NCI-H2081 treated with DMSO at 0.1 percent for 48 hours (cell line): ENCODE results near the gene STEAP1B.

ENCODE experiments used
- DNase-seq: peaks from one replicate; lab custom pipeline; 2025; lab: John Stamatoyannopoulos, UW

The STEAP1B gene

DNA sequence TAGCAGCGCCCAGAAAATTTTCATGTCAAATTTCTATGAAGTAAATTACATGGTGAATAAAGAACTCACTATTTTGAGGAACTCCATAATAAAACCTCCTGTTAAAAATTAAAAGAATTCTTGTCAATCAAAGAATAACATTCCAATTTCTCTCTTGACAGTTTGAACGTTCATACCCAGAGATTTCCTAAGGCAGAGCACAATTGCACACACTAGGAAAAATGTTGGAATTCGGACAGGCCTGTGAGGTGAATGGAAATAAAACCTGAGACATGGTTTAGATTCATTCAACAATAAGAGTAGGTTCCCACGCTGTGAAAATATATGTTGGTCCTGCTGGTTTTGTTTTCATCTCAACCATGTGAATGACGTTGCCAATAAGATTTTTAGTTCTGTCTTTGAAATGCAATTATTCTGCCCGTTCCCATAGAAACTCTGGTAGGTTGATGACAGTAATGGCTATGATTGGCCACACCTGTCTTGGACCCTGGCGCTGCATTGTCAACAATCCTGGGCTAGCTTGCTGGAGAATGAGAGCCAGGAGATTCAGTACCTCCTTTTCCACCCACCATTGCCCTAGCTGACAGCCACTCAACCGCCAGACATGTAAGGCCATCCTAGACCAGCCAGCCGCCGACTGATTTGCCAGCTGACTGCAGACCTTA lies 99.7 kb downstream of the STEAP1B start:
- no peak for DNase-seq

DNA sequence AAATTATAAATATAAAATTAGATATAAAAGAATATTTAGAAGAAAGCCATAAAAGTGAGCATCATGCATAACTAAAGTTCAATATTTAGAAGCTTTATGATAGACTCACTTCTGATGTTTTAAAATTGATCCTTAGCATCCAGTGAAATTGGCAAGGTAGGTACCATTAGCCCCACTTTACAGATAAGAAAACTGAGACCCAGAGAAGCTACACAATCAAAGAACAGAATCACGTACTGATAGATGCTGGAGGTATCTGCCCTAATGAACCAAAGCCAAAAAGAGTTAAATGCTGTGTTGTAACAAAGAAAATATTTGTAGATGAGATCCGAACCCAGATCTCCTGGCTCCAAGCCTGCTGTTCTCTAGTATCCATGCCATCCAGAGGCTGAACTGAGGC lies 100.4 kb downstream of the STEAP1B start:
- DNase-seq = no peak

DNA sequence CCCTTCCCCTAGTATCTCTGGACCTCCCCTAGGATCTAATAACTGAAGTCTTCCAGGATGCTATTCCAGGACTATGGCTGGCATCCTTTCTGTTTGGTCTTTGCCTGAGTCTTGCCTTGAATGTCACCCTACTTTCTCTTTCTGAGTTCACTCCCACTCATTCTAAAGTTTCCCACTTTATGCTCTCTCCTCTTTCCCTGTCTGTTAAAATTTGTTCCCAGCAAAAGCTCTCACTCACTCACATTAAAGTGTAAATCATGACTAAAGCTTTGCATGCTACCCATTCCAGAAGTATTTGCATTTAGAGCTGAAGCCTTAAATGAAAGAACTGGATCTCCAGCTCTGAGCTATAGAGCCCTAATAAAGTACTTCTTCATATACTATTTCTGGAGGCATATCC lies 100.9 kb downstream of the STEAP1B start:
- no peak for DNase-seq

DNA sequence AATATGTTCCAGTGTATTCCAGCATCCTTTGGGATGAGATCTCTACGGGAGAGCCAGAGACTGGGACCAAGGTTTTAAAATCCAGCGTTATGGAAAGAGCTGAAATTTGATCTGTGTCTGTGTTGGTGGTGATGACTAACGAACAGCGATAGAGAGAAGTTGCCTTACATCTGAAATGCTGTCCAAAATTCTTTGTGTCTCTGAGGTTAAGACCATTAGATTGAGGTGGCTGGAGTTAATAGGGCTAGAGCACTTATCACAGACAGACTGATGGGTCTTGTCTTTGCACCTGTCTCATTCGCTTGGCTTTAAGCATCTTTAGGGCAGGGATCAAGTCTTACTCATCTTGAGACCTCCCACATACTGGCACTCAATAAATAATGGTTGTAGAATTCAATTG lies 102.0 kb downstream of the STEAP1B start:
- no peak for DNase-seq

DNA sequence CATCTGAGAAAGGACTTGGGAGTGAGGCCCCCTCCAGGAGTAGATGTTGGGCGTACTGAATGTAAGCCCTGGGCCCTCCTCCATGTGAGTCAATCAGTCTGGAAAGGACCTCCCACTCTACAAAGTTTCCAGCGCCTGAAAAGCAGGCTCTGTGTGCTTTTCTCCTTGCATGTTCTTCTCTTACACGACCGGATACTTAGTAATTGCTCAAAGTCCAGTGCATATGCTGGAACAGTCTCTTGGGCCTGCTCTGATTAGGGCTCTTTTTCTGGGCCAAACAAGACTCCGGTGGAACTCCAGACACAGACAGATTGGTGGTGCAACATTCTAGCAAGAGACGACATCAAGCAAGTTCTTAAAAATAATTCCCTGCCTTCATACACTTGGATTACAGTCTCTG lies 104.8 kb downstream of the STEAP1B start:
- no peak for DNase-seq

DNA sequence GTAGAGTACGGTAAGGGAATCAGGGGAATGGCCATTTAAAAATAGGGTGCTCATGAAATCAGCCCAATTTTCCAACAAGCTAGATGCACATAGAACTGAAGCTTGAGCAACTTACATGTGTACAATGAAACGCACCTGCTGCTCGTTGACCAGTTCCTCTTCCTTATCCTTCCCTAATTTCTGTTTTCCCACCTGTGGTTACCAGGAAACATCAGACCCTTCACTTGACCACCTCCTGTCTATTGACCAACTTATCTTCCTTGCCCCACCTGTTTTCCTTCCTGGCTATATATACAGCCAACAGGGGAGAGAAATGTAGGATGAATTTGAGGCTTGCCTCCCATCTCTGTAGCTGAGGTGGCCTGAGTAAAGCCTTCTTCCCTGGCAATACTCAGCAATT lies 105.2 kb downstream of the STEAP1B start:
- DNase-seq = no peak

DNA sequence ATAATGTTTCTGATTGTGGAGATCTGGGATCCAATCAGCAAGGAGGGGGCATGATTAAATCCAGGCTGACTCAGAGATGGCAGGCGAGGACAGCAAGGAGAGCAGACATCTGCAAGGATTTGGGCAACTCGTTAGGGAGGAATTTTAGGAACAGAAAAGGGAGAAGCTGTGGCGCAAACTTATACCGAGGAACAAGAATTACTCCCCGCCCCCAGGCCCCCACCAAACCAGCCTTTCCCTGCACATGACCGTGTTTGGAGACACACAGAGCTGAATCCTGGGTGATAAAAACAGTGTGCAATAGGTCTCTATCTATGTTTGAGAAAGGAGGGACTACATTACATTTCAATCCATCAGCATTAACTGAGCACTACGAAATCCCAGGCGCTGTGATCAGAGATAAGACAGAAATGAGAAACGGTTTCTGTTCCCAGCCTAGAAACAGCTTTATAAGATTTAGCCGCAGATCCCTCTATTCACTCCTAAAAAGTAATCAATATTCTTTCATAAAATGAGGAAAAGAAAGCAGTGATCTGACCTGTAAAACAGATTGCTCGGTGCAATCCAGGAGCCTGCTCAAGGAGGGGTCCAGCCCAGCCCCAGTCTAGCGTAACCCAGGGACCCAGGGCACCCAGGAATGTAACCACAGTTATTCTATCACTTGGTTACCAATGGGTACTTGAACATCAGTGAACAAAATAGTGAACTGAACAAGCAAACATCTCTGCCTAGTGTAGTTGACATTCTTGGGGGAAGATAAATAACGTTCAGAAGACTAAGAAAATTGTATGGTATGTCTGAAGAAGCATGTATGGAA lies 105.9 kb downstream of the STEAP1B start:
- DNase-seq = no peak

DNA sequence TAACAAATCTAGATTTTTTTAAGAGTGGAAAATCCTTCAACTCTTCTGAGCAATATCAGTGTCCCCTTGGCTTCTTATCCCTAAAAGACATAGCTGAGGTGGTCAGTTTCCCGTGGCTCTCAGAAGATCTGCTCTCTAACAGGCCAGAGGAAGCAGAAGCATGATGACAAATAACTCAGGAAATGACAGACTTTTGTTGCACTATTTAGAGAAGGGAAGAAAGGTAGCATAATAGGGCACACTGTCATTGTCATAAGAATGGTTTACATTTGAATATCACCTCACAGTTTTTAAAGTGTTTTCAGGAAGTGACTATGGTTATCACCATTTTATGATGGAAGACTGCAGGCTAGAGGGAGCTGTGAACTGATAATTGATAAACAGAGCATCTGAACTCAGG lies 109.5 kb downstream of the STEAP1B start:
- DNase-seq = no peak

DNA sequence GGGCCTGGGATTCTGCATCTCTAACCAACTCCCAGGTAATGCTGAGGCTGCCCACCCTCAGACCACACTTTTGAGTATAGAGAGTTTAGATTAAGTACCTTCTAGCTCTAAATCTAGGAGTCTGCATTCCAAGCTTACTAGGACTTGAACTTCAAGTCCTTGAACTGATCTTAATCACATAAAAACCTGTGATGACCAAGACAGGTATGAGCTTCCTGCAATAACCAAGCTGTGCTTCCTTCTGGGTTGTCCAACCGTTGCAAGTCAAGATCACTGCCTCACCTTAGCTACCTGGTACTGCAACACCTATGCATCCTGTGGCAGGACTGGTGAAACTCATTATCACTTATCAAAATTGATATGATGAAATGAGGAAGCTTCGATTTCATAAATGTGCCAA lies 110.1 kb downstream of the STEAP1B start:
- no peak for DNase-seq

DNA sequence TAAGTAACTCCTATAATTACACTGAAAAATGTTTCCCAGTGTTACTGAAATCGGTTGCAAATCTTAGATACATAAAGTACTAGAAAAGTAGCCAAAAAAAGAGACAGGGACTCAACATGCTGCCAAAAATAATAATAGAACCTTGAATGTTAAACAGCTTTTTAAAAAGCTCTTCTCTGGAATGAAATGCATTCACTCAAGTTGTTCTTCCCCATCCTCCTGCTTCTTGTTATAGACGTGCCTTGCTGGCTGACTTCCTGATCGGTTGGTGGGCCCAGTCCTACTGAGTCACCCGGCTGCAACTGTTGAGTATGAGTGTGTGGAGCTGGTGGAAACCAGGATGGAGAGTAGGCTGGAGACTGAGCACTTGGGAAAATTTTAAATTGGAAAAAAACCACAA lies 112.4 kb downstream of the STEAP1B start:
- no peak for DNase-seq

DNA sequence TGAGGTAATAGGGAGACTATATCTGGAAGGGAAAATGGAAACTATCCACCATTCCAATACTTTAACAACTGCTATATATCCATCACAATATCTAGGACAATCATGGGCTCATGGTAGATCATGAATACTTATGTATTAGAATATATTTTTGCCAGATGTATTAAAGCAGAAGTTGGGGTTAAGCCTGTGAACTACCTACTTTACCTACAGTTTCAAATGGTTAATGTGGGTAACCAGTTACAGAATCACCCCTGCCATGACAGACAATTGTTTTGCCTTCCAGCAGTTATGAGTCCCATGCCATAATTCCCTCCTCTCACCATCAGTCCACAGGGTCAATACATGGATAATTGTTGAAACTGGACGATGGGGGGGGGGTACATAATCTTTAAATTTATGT lies 113.1 kb downstream of the STEAP1B start:
- DNase-seq = no peak

DNA sequence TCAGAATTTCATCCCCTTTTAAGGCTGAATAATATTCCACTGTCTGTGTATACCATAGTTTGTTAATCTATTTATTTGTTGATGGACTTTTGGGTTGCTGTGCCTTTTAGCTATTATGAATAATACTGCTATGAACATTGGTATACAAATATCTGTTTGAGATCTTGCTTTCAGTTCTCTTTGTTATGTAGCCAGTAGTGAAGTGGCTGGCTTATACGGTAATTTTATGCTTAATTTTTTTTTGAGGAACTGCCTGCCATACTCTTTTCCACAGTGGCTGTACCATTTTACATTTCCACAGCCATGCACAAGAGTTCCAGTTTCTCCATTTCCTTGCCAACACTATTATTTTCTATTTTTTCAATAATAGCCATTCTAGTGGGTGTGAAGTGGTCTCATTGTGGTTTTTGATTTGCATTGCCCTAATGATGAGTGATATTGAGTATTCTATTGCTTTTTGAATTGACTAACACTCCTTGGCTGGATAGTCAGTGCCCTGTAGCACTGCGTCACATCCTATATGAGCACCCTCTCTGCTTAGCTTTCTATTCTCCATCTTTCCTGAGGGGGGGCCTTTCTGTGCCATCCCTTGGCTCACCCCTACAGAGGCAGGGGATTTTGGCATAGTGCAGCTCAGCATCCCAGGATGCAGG lies 113.7 kb downstream of the STEAP1B start:
- no peak for DNase-seq

DNA sequence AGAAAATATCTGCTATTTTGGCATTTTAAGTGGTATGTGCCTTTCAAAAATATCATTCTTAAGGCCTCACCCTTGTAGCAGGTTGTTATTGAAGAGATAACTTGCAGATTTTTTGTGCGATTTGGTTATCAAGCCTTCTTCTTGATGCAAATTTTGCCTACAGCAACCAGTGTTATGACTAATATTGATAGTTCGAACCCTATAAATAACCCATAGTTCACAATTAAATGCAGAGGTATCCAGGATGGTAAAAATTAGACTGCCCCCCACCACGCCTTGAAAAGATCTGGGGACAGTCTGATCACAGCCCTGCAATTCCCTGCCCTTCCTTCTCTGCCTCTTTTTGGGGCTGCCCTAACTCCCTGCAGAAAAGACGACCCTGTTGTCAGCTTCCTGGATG lies 114.7 kb downstream of the STEAP1B start:
- no peak for DNase-seq

DNA sequence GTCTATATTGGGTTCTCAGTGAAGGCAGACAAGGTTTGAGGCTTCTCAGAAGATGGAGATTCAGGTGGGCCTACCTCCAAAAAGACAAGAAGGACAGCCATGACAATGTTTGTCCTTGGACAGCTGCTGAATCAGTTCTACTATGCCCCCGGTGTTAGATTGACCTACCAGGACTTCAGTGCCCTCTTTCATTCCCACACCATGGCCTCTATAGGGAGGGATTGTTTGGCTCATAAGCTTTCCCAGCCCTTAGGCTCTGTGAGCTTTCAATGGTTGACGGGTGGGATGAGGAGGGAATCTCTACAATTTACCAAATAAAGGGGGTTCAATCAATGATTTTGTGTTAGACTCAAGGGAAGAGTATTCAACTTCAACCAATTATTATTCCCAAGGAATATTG lies 119.7 kb downstream of the STEAP1B start:
- DNase-seq = no peak

DNA sequence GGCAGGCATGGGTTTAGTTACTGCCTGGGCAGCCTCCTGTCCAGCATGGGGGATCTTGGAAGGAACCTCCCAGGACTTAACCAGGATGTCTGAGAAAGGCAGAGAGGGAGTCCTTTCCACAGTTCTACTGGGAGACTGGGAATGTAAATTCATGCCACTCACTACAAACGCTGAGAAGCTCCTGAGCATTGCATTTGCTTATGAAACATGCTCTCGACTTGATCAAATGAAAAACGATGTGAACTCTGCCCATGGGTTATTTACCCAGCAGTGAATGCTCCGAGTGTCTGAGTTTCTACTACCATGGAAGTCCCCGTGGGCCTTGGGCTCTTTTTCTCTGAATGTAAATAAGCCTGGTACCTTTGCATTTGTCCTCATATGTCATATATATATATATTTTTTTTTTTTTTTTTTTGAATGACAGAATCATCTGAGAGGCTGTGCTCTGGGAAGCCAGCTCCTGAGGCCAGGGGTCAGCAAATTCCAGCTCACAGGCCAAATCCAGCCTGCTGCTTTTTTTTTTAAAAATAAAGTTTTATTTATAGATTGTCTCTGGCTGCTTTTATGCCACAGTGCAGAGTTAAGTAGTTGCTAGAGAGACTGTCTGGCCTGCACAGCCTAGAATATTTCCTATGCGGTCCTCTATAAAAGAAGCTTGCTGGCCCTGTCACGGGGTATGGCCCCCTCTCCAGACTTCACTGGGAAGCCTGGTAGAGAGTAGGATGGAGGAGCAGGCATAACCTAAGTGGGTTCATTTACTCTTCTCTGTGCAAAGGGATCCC lies 121.6 kb downstream of the STEAP1B start:
- no peak for DNase-seq

DNA sequence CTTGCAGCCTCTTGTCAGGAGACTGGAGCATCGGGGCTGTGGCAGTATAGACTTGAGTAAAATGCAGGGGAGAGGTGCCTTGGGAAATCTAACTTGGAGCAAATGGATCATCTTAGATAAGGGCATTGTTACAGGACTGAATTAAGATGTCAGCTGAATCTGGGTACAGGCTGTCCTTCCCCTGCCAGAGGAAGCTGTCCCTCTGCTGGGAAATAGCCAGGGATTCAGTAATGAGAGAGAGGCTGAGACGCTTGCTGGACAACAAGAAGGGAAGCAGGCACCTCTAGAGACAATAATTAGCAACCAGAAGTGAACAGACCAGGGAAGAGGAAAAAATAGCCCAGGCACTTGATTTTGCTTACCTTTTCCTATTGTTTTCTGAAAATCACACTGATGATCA lies 122.3 kb downstream of the STEAP1B start:
- no peak for DNase-seq

DNA sequence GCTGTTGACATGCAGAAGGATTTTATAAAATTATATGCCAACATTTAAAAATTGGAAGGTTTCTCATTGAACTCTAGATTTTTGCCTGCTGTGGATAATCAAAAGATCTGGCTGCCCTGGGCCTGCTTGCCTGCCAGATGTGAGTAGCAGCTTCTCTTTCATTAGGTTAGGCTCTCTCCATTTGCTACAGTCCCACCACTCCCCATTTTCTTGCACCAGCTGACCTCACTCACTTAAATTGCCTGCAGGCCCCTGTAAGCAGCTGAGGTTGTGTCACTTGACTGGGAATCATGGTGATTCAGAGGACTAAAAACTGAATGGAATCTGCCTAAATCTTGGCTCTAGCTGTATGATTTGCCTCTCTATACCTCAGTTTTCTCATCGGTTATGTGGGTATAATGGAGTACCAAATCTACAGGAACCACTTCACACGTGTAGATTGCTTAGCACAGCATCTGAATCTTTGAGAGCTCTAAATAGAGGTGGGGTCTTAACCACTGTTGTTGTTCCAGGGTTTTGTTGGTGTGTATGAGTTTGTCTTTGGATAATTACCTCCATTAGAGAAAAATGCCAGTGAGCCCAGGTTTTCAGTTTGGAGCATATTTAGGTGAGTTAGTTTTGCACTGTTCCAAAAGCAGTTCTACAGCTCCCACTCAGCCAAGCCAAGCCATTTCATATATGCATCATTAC lies 124.5 kb downstream of the STEAP1B start:
- DNase-seq = no peak

DNA sequence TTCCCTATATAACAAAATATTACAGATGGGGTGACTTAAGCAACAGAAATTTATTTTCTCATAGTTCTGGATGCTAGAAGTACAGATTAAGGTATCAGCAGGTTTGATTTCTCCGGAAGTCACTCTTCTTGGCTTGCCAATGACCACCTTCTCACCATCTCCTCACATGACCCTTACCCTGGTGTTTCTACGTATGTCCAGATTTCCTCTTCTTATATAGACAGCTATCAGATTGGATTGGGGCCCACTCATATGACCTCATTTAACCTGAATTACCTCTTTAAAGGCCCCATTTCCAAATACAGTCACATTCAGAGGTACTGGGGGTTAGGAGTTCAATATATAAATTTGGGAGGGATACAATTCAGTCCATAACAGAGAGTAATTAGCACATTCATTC lies 126.1 kb downstream of the STEAP1B start:
- no peak for DNase-seq

DNA sequence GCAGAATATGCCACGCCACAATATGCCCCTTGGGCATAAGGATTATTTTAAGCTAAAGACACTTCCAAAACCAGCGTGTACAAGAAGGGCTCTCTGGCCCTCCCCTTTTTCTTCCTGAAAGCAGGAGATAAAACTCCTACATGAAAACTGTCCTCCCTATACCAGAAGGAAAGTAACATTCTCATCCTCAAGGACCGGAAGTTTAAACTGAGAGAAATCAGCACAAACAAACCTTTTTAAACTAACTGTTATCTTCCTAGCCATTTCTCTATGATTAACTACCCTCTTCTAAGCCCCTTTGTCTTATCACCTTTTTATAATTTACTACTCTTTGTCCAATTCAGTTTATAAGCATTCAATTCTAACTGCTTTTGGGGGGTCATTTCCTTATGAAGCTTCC lies 126.6 kb downstream of the STEAP1B start:
- DNase-seq = no peak

DNA sequence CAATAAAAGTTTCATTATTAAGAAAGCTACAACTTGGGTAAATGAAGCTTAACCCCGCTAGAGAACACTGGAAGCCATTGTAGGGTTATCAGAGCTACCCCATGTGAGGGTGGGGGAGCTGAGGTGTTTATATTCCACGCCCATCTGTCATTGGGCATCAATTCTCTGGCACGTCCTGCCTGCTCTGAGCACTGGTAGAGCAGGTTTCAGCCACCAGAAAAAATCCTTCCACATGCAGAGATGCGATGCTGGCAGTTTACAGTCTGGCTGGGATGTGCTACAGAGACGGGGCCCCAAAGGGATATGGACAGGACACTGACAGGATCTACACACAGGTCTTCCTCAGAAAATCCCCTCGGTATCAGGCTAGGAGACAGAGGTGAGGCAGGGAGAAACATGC lies 127.1 kb downstream of the STEAP1B start:
- DNase-seq = no peak

DNA sequence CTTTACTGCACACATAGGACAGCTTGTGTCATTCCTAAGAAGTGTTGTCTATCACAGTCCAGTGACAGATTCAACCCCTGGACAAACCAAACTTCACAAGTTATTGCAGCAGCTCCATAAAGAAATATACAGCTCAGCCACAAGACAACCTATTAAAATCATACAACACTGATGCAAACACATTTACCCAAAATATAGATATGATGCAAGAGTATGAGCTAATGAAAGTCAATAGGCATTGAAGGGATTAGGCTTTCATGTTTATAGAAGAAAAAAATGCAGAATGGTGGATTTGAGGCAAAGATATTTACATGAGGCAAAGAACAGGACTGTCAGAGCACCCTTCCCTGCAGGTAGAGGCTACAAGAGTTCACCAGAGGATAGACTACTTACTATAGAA lies 128.1 kb downstream of the STEAP1B start:
- DNase-seq = no peak
